NCI-H2227 (cell line): ENCODE data around the gene UCK1.

Experiments
- DNase-seq: peaks from one replicate; lab custom pipeline; 2025; ENCODE audit not compliant: unreplicated experiment; lab: John Stamatoyannopoulos, UW

The UCK1 gene

DNA sequence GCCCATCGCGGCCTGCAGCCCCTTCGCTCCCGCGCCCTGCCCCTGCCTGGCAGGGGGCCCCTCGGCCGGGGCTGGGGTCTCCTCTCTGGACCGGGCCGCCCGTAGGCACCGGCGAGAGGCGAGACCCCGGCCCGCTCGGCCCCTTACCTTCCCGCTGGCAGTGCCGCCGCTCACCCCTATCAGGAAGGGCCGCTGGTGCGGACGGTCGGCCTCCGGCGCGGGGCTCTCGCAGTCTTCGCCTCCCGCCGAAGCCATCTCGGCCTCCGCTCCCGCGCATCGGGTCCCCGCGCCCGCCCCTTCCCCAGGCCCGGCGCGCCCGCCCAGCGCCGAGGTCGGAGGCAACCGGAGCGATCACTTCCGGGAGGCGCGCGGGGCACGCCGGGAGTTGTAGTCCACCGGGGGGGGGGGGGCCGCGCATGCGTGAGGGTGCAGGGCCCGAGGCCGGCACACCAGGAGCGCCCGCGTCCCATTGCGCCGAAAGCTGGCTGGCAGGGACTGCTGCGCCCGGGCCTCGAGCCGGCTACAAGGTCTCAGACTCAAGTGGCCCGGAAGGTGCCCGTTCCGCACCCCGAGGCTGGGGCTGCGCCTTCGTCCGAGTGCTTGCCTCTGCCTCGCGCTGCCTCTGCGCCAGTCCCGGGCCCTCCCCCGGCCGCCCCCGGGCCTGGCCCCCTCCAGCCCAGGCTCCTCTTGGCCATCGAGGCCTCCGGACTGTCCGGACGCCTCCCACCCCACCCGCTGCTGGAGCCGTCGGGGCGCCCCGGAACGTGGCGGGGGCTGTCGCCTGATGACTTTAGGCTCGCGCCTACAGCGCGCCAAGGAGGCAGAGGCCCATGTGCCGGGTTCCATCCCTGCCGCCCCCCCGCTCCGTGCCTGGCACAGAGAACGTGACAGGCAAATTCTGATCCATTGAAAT lies at the start of gene UCK1:
Gene UCK1, minus strand, starts transcription at position 344 of the 913 bp plus-strand sequence. Its CDS starts 89 bp downstream, at position 255.
- peak; percentile 87 for DNase-seq

DNA sequence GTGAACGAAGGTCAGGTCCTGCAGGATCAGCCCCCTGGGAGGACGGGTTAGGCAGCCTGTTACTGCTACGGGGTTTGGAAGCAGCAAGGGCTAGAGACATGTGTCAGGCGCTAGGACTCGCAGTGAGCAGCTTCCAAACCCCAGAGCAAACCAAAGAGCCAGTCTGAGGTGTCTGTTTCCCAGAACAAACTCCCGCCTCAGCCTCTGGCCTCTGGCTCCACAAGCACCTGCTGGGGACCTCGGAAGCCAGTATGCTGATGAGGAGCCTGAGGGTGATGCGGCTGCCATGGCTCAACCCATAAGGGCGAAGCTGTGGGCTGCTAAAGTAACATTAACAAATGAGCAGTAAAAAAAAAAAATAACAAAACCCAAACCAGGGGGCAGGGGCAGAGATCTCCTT lies 49.3 kb upstream of the UCK1 start:
- no peak for DNase-seq

DNA sequence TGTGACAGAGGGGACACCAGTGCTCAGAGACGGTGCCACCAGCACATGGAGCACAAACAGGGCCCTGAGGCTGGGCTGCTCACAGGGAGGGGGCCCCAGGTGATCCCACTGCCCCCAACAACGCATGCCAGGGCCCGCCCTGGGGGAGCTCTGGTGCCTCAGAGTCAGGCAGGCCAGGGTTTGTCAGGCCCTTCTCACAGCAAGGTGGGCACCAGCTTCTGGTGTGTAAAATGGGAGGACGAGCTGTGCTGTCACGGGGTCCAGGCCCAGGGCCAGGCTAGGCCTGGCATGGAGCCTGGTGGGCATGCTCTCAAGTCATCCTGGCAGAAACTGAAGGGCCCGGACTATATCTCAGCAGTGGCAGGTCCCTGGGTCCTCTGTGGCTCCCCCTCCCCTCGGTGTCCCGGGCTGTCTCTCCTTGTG lies 48.7 kb upstream of the UCK1 start:
- no peak for DNase-seq

DNA sequence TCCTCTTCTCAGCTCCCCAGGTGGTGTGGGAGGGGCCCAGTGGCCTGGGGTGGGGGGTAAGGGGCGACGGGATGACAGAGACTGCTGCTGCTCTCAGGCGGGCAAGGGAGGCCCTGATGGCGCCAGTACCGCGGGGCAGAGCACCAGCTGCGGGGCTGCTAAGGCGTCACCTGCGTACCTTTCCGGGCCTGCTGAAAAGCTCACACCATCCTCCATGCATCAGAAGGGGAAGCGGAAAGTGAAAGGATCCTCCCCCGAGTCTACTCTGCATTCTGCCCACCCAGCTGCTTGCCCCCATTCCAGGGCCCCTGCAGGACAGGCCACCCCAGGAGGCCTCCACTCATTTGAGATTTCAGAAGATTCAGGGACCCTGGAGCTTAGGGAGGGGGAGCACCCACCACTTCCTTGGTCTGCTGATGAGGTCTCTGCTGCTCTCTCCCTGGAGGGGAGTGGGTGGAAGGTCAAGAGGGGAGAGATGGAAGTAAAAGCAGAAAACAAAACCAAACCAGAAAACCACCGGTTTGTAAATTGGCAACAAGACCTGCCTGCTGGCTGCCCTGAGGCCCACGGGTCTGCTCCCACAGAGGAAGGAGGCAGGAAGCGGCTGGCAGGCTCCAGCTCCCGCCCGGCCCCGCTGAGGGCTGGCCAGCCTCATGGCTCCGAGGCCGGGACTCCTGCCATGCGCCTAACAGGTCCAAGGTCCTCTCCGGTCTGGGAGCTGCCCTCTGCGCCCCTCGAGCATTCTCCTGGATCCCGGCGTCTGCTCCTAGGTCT lies 47.9 kb upstream of the UCK1 start:
- DNase-seq, result no peak

DNA sequence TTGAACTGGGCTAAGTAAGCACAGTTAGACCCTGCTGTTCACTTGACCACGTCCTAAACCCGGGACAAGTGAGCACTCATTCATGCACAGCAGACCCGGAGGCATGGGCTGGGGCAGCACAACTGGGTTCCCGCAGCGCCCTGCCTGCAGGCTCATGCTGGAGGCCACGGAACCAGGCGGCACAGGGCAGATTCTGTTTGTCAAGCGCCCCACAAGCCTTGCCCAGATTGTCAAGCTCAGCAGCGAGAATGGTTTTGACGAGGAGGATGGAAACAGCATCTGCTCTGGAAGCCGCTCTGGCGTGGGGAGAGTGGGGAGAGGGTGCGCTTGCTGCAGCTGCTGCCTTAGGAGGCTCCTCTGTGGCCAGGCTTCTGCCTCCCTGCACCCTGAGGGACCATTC lies 47.0 kb upstream of the UCK1 start:
- no peak for DNase-seq

DNA sequence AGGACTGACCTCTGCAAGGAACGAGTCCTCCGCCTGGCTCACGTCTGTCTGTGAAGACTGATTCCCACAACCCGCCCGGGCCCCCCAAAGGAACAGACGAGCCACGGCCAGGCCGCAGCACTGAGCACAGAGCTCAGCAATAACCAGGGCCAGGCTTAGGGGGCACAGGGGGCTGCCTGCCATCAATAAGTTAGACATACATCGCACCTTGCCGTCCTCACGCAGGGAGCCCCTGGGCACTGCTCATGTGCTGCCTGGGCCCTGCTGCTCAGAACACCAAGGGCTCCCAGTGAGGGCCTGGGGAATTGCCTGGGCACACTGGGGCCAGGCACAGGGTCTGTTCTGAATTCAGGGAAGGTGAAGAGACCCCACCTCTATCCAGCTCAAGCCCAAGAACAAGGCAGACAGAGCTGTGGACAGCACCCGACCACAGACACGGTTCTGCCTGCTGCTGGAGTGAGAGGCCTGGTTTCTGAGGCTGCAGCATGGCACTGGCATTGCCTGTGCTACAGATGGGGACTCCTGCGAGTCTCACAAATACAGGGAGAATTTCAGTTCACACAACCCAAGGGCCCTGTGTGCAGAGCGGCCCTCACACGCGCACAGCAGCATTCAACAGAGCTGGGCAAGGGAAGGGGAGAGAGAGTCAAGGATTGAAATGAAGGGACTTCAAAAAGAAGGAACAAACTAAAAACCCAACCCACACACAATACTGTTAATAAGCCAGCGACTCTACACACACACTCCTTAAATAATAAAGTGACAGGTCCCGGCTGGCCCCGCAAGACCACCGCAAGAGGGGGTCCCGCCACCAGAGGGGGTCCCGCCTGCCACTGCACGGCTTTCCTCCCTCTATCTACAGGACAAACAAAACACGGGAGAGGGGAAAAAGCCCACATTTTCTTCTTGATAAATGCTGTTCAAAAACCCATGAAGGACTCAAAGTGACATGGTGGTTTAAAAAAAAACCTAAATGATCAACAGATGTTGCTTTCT lies 46.2 kb upstream of the UCK1 start:
- DNase-seq, result no peak

DNA sequence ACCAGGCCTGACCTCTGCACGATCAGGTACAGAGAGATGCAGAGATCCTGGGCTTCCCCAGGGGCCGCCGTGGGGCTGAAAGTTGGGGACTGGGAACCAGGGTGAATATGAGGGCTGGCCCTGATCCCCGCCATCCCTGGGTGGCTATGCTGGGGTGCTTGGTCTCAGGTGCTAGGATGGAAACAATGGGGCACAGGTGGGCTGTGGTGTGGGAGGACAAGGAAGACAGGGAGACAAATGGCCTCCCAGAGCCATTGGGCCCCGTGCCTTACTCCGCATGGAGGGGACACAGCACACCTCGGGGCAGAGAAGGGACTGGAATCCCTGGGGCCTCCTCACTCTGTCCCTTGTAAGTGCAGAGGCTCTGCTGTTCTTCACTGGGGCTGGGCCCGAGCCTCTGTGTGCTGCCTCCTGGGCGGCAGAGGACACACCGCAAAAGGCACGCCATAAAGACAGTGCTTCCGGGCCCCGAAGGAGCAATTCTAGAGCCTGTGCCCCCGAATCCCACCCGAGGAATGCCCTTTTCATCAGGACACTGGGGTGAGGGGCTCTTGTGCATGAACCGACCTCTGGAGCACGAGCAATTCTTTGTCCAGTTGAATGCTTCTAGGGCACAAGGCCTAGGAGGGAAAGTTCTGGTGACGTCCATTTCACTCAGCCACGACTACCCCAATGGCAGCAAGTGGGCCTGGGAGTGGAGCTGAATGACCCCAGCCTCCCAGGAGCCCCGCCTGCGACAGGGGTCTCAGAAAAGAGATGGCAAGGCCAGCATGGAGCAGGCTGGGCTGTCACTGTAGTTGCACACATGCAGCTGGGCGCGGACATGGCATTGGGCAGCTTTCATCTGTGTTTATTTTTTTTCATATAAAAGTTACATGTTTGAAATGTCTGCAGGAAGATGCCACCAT lies 45.1 kb upstream of the UCK1 start:
- DNase-seq, result no peak

DNA sequence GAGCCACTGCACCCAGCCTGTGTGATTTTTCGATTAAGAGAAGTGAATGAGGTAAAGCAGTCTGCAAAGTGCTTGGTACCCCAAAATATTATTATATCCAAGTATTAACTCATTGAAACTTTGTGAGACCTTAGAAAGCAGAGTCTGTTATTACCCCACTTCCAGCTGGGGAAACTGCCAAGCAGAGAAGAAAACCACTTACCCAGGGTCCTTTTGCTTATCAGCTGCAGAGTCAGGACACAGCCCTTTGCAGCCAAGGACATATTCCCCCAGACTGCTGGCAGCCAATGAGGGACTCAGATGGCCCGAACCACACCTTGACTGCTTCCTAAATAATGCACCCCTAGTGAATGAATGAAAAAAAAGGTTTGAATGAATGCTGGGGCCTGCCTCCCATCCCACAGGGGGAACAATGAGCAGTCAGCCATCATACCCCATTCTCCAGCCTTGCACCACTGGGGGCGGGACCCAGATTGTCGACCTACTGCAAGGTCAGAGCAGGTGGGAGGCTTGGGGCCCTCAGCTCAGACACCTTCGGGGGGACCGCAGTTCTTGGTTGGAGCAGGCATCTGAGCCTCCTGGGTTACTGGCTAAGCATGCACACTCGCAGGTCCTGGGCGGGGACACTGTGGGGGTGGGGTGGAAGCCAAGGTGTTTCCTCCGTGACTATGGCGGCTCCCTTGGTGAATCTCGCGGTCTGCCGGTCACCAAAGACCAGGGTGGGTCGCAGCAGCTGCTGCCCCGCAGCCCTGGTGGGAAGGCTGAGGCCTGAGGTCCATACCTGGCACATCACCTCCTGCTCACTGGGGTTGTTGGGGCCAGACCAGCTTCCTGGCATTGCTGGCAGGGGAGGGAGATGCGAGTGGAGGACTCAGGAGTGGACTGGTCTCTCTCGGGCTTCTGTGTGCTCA lies 43.9 kb upstream of the UCK1 start:
- no peak for DNase-seq

DNA sequence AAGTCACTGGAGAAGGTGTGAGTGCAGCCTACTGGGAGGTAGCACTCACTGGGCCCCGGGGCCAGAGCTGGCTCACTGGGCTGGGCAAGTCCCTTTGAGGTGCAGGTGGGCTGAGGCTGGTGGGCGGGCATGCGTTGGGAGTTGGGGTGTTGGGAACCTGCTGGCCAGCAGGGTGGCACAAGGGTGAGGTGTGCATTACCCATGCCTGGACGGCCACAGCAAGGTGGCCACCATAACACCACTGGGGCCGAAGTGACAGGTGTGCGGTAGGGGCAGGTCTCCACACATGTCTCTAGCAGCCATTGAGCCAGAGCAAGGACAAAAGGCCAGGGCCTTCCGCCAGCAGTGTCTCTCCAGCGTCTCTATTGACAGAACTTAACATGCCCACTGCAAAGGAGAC lies 36.8 kb upstream of the UCK1 start:
- no peak for DNase-seq

DNA sequence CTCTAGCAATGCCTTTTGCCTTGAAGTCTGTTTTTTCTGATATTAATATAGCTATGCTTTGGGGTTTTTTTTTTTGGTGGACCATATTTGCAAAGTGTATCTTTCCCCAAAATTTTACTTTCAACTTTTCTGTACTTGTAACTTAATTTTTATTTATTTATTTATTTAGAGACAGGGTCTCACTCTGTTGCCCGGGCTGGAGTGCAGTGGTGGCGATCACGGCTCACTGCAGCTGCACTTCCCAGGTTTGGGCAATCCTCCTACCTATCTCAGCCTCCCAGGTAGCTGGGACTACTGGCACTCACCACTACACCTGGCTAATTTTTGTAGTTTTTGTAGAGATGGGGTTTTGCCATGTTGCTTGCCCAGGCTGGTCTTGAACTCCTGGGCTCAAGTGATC lies 35.1 kb upstream of the UCK1 start:
- no peak for DNase-seq

DNA sequence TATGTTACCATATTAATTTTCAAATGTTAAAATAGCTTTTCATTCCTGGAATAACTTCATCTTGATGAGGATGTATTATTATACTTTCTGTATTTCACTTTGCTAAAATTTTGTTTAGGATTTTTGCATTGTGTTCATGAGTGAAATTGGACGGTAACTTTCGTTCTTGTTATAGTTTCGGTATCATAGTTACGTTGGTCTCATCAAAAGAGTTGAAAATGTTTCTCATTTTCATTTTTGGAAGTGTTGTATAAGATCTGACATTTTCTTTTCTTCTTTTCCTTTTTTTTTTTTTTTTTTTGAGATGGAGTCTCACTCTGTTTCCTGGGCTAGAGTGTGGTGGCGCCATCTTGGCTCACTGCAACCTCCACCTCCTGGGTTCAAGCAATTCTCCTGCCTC lies 34.3 kb upstream of the UCK1 start:
- no peak for DNase-seq

DNA sequence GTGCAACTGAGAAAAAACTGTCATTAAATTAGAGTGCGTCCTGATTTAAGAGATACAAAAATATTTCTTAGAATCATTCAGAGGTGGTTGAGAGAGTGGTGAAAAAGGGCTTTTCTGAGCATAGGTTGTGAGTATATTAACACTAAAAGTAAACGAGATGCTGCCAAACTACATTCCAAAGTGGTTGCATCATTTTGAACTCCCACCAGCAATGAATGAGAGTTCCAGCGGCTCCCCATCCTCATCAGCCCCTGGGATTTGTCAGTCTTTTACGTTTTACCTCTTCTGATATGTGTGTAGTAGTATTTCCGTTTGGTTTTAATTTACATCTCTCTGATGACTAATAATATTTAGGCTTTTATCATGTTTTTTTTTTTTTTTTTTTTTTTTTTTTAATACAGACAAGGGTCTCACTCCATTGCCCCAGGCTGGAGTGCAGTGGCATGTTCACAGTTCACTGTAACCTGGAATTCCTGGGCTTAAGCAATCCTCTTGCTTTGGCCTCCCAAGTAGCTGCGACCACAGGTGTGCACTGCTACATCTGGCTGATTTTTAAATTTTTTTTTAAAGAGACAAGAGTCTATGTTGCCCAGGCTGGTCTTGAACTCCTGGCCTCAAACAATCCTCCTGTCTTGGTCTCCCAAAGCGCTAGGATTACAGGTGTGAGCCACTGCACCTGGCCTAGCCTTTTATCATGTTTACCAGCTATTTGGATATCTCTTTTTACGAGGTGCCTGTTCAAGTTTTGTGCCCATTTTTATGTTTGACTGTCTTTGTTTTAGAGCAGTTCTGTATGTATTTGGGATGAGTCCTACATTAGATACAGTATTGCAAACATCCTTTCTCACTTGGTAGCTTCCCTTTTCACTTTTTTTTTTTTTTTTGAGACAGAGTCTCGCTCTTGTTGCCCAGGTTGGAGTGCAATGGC lies 31.2 kb upstream of the UCK1 start:
- DNase-seq, result no peak

DNA sequence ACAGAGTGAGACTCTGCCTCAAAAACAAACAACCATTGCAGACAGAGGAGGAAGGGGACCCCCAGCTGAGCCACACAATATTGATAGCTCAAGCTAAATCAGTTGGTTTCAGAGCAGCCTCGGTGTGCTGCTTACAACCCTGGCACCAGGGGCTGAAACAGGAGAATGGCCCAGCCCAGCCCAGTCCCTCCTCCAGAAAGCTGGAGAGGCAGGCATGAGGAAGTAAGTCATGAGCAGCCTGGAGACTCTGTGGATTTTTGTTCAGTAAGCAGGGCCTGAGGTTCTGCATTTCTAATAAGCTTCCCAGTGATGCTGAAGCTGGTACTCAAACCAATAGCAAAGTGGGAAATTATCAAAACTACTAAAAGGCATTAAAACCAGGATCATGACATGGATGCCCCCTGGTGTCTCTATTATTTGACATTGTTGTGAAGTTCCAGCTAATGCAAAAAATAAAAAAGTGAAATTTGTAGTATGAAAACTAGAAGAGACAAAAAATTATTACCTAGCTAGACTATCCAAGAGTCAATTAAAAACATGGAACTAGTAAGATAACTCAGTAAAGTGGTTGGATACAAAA lies 28.4 kb upstream of the UCK1 start:
- DNase-seq, result no peak

DNA sequence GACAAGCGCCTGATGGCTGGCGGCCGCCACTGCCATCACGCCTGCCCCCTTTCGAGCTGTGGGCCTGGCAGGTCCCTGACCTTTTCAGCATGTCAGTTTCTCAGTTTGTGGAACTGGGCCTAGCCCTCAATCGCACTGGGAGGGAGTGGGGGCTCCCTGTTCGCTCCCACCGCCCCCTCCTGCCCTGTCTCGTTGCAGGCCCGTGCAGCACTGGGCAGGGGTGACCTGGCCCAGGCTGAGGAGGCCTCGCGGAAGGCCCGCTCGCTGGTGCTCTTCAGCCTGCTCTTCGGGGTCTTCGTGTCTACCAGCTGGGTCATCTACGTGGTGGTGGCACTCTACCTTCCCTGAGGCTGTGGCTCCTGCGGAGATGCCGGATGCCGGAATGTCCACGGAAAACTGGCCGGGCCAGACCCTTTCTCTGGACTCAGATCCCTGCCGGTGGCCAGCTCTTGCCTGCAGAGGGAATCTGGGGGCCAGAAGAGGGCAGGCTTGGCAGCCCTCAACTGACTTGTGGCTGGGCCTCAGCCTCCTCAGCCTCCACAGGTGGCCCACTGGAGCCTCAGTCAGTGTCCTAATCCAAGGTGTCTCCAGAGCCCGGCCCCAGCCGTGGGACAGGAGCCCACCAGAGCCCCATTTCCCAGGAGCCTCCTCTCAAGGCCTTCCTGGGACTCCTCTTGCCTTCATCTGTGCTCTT lies 26.9 kb upstream of the UCK1 start:
- DNase-seq, result no peak

DNA sequence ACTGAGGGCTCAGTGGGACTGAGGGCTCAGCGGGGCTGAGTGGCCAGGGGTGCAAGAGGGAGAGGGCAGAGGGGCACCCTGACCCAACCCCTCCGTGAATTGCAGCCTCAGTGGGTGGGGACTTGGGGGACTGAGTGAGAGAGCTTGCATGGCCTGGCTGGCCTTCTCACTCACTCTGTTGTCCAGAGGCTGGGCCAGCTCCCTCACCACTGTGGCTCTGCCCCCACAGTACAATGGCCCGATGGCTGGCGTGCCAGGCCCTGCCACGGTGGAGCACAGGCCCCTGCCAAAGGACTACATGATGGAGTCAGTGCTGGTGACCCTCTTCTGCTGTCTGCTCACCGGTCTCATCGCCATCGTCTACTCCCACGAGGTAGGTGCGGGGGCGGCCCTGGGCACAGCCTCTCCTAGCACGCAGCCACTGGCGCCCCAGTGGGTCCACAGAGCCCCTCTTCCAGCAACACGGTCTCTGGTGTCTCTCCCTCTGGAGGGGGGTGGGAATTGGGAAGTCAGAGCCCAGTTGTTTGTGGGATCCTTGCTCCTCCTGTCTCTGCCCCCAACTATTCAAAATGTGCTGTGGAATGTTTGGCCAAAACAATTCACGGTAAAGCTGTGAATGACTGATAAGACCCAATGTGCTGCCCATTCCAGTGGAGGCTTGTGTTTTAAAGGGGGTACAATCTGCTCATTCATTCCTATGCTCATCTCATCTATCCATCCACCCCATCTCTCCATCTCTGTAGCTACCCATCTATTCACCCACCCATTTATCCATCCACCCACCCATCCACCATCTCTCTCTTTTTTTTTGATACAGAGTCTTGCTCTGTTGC lies 25.0 kb upstream of the UCK1 start:
- no peak for DNase-seq

DNA sequence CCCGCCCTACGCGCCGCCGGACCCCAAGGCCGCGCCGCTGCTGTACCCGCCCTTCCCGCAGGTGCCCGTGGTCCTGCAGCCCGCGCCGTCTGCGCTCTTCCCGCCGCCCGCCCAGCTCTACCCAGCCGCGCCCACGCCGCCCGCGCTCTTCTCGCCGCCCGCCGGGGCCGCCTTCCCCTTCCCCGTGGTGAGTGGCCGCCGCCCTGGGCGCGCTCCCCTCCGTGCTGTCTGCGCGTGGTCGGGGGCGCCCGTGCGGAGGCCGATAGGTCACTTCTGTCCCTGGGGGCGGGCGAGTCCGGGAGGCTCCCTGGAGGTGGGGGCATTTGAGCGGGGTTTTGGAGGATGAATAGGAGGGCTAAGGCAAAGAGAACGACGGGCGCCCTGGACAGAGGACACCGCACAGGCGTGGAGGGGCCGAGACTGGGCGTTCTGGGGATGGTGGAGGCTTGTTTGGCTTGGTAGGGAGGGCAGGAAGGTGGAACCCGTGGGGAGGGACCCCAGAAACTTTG lies 23.8 kb upstream of the UCK1 start:
- DNase-seq, result no peak
